HG02588 (cell line): ENCODE measurements around the gene OPN5.

Experiments used
- ATAC-seq: cut with Tn5 transposase; IDR thresholded peaks from one replicate; pipeline ENCODE4 v1.9.1; 2021; ENCODE audit warnings: mild to moderate bottlenecking, moderate library complexity; ENCODE audit not compliant: unreplicated experiment

The OPN5 gene

GRCh38 chr6:47787620-47788497 lies 6.0 kb downstream of the OPN5 start:
- peak; percentile 83 for ATAC-seq

GRCh38 chr6:47788498-47788884 lies 6.7 kb downstream of the OPN5 start:
- no peak for ATAC-seq

- no peak for ATAC-seq
Measured at GRCh38 chr6:47789553-47789952, 7.7 kb downstream of the OPN5 start.

GRCh38 chr6:47792216-47792733 lies 10.4 kb downstream of the OPN5 start:
- ATAC-seq, result no peak

- ATAC-seq, result no peak
Measured at GRCh38 chr6:47794577-47795135, 12.8 kb downstream of the OPN5 start.

- no peak for ATAC-seq
Measured at GRCh38 chr6:47801984-47802383, 20.2 kb downstream of the OPN5 start.

- no peak for ATAC-seq
Measured at GRCh38 chr6:47804821-47805220, 23.0 kb downstream of the OPN5 start.

- ATAC-seq, result no peak
Measured at GRCh38 chr6:47809873-47810272, 28.0 kb downstream of the OPN5 start.

- ATAC-seq, result no peak
Measured at GRCh38 chr6:47810885-47811284, 29.1 kb downstream of the OPN5 start.

- no peak for ATAC-seq
Measured at GRCh38 chr6:47811443-47811842, 29.6 kb downstream of the OPN5 start.

- ATAC-seq, result no peak
Measured at GRCh38 chr6:47817749-47818148, 35.9 kb downstream of the OPN5 start.

- no peak for ATAC-seq
Measured at GRCh38 chr6:47819461-47819860, 37.6 kb downstream of the OPN5 start.

GRCh38 chr6:47822856-47823554 lies 41.2 kb downstream of the OPN5 start:
- ATAC-seq, result no peak

GRCh38 chr6:47832386-47833100 lies 50.7 kb downstream of the OPN5 start:
- no peak for ATAC-seq

- ATAC-seq, result no peak
Measured at GRCh38 chr6:47834196-47834595, 52.4 kb downstream of the OPN5 start.

- ATAC-seq, result no peak
Measured at GRCh38 chr6:47836046-47836445, 54.2 kb downstream of the OPN5 start.

- ATAC-seq, result no peak
Measured at GRCh38 chr6:47836639-47837038, 54.8 kb downstream of the OPN5 start.

GRCh38 chr6:47839645-47840044 lies 57.8 kb downstream of the OPN5 start:
- no peak for ATAC-seq

- no peak for ATAC-seq
Measured at GRCh38 chr6:47844881-47845280, 63.0 kb downstream of the OPN5 start.

GRCh38 chr6:47846752-47847151 lies 64.9 kb downstream of the OPN5 start:
- no peak for ATAC-seq

GRCh38 chr6:47851091-47851490 lies 69.3 kb downstream of the OPN5 start:
- ATAC-seq, result no peak
